HG02623 (cell line): ENCODE results near the gene DNAJC8.

ENCODE experiments used
- ATAC-seq: cut with Tn5 transposase; IDR thresholded peaks from one replicate; pipeline ENCODE4 v1.9.1; 2021; ENCODE audit warnings: moderate library complexity; ENCODE audit not compliant: unreplicated experiment

Gene DNAJC8

DNA sequence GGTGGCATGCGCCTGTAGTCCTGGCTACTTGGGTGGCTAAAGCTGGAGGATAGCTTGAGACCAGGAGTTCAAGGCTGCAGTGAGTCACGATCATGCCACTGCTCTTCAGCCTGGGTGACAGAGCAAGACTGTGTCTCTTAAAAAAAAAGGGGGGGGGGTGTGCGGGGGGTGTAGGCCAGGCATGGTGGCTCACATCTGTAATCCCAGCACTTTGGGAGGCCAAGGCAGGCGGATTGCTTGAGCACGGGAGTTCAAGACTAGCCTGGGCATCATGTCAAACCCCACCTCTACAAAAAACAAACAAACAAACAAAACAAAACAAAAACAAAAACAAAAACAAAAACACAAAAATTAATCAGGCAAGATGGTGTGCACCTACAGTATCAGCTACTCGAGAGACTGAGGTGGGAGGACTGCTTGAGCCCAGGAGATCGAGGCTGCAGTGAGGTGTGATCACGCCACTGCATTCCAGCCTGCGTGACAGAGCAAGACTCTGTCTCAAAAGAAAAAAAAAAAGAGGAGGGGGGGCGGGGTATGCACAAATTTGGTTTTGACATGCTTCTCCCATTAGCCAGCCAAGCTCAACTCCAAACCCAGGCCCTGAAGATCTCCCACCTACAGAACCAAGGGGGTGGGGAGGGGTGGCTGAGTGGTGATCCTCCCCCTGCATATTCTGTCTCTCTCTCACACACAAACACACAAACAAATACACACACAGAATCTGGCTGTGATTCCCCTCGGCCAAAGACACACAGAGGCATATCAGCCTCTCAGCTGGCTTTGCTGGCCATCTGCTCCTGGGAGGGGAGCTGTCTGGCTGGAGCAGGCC, 59.5 kb downstream of the DNAJC8 start:
- no peak for ATAC-seq

DNA sequence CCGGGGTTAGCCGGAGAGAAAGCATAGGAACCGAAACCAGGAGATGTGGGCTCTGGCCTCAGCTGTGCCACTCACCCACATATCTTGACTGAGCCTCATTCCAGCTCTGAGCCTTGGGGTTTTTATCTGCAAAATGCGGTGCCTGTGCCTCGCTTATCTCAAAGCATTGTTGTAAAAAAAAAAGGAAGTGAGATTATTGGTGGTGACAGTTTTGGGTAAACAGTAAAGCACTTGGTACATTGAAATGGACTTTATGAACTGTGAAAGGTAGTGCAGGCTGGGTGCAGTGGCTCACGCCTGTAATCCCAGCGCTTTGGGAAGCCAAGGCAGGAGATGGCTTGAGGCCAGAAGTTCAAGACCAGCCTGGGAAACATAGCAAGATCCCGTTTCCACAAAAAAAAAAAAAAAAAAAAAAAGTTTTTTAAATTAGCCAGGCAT, 60.1 kb downstream of the DNAJC8 start:
- peak; percentile 53 for ATAC-seq

DNA sequence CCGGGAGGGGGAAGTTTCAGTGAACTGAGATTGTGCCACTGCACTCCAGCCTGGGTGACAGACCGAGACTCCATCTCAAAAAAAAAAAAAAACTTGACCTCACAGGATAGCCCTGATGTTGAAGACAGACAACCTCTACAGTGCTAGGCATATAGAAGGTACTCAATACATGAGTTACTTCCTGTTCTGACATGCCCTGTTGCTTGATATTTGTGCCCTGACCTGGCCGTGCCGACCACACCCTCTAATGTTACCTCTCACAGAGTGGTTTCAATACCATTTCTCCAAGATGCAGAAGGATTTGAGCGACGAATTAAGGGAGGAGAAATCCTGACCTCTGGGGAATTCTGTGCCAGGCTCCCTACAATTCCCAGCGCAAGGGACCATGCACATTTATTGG, 61.6 kb downstream of the DNAJC8 start:
- no peak for ATAC-seq

DNA sequence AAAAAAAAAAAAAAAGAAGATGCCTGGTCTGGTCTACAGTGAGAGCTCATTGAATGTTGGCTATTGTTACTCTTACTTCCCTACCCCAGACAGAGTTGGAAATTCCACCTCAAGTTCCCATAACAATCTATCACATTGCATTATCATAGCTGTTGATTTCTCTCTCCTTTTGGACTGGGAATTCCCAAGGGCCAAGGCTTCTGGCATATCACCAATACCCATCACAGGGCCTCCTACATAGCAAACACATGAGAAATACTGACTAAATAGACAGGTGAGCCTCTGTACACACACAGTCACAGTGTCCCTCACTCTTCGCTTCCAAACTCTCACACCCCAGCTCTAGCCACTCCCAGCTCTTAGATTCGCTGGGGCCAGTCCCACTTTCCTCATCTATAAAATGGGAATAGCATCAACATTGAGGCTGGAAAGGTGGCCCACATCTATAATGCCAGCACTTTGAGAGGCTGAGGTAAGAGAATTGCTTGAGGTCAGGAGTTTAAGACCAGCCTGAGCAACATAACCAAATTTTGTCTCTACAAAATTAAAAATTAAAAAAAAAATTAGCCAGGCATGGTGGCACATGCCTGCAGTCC, 62.7 kb downstream of the DNAJC8 start:
- no peak for ATAC-seq

DNA sequence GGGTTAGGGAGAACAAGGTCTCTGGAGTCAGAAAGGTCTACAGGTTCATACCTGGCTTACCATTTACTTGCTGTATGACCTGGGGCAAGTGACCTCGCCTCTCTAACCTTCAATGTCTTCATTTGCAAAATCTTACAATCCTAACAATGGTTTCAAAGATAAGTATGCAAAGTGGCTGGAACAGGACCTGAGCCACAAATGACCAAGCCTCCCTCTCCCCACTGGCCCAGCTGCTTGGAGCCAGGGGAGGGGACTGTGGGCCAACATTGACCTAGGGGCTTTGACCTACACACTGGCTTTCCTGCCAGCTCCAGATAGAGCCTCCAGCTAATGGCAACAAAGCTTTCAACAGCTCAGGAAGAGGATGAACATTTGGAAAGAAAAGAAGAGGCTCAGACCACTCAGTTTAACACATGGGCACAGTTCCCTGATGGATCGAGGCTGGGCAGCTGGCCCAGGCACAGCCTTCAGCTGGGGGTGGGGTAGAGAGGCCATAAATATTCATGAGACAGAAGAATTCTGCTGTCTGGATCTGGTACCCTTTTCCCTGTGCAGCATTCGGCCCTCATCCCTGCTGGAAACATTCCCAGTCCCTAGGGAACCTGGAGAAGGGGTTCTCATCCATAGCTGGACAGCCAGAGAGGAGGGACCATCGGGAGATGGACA, 69.2 kb downstream of the DNAJC8 start:
- no peak for ATAC-seq

DNA sequence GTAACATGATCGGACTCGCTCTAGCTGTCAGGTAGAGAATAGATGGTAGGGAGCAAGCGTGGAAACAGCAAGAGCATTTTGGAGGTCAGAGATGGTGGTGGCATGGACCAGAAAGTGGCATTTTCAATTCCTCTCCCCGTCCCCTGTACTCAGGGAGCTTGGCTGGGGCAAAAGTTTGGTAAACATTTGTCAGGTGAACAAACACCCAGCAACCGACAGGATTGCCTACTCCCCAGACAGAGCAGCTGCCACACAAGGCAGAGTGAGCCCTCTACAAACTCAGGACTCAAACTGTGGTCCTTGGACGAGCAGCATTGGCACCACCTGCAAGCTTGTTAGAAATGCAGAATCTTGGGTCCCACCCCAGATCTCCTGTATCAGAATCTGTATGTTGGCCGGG, 70.7 kb downstream of the DNAJC8 start:
- ATAC-seq: no peak

DNA sequence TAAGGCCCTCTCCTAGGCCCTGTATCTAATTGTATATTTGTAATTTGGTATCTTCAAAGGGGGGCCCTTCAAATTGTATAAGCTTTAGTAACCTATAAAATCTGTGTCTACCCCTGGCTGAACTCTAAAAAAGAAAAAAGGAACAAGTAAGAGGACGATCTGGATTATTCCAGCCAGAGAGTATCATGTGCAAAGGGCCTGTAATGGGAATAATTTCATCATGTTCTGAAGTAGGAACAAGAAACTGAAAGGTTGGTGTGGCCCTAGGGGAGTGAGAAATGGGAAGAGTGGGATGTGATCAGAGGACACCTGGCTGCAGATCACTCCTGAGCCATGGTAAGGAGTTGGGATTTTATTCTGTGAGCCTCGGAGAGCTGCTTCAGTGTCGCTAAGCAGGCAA, 71.1 kb downstream of the DNAJC8 start:
- no peak for ATAC-seq

DNA sequence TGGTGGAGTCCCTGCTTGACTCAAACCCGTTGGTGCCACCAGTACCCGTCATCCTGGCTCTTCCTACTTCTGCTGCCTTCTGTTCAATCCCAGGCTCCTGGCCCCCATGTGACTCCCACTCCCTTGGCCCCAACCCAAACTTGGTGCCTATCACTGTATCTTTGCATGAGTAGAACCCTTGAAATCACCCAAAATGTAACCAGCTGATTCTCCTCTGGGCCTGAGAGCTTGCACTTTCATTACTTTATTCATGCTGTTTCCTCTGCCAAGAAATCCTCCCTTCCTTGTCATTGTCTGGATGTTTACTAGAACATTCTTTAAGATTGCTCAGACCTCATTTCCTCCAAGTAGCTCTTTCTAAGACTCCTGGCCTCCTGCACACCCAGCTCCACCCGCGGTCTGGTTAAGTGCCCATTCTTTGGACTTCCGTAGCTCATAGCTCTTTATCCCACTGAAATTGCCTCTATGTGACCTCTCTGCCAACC, 72.0 kb downstream of the DNAJC8 start:
- no peak for ATAC-seq

DNA sequence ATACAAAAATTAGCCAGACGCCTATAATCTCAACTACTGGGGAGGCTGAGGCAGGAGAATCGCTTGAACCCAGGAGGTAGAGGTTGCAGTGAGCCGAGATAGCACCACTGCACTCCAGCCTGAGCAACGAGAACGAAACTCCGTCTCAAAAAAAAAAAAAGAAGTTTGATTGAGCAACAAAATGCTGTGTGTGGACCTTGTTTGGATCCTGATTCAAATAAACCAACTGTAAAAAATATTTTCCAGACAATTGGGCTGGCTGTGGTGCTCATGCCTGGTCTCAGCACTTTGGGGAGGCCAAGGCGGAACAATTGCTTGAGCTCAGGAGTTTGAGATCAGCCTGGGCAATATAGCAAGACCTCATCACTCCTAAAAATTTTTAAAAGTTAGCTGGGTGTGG, 73.1 kb downstream of the DNAJC8 start:
- ATAC-seq: no peak

DNA sequence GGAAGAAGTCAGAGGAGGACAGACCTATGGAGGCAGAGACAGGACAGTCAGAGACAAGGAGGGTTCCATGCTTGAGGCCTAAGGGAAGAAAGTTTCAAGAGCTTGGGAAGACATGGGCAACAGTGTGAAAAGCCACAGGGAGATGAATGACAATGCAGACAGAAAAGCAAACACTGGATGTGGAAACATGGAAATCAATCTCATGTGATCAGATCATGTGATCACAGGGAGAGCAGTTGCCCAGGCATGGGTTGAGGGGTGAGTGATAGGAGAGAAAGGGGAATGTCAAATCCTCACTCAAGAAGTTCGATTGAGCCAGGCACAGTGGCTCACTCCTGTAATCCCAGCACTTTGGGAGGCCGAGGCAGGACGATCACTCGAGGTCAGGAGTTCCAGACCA, 73.6 kb downstream of the DNAJC8 start:
- no peak for ATAC-seq

DNA sequence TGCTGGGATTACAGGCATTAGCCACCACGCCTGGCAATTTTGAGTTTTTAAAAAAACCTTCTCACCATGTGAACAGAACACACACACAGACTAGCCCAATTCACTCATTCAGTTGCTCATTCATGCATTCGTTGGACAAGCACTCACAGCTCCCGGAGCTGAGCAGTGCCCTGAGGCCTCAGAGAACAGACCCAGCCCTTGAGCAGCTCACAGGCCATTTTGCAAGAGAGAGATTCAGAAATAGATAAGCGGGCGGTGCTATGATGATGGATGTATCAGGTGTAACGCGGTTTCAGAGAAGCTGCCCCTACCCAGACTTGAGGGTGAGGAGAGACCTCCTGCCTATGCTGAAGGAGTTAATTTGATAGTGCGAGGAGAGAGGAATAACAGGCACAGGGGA, 74.9 kb downstream of the DNAJC8 start:
- ATAC-seq: no peak

DNA sequence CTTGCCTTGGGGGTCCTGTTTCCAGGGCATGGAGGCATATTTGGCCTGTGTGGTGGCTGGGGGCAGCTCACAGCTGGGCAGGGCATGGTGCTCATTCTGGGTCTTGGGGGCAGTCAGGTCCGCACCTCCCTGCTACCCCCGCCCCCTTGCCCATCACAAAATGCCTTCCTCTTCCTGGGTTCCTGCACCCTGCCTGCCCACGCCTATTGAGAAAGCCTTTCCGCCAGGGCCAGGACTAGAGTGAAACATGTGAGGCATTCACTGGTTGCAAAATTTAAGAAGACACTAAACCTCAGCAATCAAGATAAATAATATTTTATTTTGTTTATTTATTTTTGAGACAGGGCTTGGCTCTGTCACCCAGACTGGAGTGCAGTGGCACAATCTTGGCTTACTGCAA, 76.0 kb downstream of the DNAJC8 start:
- ATAC-seq: no peak

DNA sequence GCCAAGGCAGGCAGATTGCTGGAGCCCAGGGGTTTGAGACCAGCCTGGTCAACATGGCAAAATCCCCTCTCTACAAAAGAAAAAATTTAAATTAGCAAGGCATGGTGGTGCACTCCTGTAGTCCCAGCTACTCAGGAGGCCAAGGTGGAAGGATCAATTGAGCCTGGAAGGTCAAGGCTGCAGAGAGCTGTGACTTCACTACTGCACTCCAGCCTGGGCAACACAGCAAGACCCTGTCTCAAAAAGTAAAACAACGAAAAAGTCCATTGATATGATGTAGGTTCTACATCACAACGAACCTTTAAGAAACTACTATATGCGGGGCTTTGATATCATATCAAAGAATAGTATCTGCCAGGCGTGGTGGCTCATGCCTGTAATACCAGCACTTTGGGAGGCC, 77.2 kb downstream of the DNAJC8 start:
- ATAC-seq: no peak

DNA sequence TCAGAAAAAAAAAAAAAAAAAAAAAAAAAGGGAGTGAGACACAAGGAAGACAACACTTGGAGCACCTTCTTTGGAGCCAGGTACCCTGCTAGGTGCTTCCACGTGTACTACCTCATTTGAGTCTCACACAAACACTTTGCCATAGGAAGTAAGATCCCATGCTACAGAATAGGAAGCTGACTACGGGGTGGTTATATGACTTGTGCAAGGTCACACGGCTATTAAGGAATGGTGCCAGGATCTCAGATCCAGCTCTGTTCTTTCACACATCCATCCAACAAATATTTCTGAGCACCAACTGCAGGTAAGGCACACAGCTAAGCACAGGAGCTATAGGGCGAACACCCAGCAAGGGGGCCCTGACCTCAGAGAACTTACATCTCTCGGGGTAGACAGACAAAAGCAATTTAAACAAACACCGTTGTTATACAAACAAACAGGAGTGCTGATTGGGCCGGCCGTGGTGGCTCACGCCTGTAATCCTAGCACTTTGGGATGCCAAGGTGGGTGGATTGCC, 78.7 kb downstream of the DNAJC8 start:
- no peak for ATAC-seq
